Measurements from ENCODE around the gene ASCC1. TPM values are rescaled to one million over a fixed set of nuclear protein-coding genes. Genes with fewer than 3 reads are reported as not detected.
A peak's percentile ranks its signal among the peaks of the same experiment; 100 is the strongest.

ASCC1 gene
- total and polyA plus RNA-seq, 7 experiments from 2014 or later = 19.4 to 33.1 (median 24.4) TPM

- Histone ChIP-seq H3K36me3 (ENCODE audit: control insufficient read depth in 2 of 3, insufficient read depth in 3 of 3, low read length in 3 of 3) (peaks cover 0 to 30% (median 8%) of the 10 kb centered on the region in 3 experiments), H3K9me3 (ENCODE audit: control insufficient read depth in 2 of 3, low read length in 3 of 3) (no peaks in the 10 kb centered on the region), H3K27me3 (ENCODE audit: control insufficient read depth in 2 of 2, insufficient read depth in 2 of 2, low read length in 2 of 2) (no peaks in the 10 kb centered on the region), H3K4me3 (ENCODE audit: low read length) (no peak overlapping the region), H3K27ac (ENCODE audit: low read depth, low read length) (no peak overlapping the region), H3K4me1 (ENCODE audit: control insufficient read depth in 2 of 2, insufficient read depth in 2 of 2, low read length in 2 of 2) (peaks cover 0 to 11% of the 10 kb centered on the region in 2 donors)
- Mint-ChIP-seq H3K4me3 (no peak overlapping the region), H3K4me1 (peaks cover 5 to 22% (median 19%) of the 10 kb centered on the region in 7 donors), H3K9me3 (no peaks in the 10 kb centered on the region), H3K27me3 (no peaks in the 10 kb centered on the region), H3K27ac (peak overlapping the region in 1 of 9 donors; percentile 33), H3K36me3 (peaks cover 4 to 42% (median 29%) of the 10 kb centered on the region in 5 donors)
- CTCF ChIA-PET = no interaction called here
- ATAC-seq (no peak), DNase-seq (no peak)
- intact Hi-C loops (cut with micrococcal nuclease) = no loop called here
- POLR2A ChIA-PET = interaction anchor here (0.5 to 1.1 kb wide), 3 partner anchors 9 to 121 kb away, joined by 3 to 4 read pairs (median 3); partner anchors contain the start of genes ANAPC16 and ASCC1
These were observed 9.4 kb downstream of the ASCC1 start for GRCh38 chr10:72206511-72207229.

DNA sequence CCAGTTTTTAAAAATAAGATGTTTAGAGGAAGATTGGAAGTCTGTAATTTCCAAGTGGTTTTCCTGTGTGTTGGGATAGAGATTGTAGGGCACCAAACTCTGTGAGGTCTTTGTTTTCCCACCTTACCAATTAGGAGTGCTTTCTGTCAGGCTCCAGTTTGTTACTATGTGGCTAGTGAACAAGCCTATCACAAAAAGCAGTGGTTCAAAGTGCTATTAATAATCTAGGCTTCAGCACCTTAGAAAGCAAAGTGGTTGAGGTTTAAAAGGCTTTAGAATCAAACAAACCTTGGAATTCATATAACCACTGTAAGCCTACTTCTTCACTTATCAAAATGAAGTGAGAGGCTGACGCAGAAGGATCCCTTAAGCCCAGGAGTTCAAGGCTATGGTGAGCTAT lies 11.4 kb downstream of the ASCC1 start:
- H3K36me3 Mint-ChIP-seq = peaks cover 4 to 40% (median 23%) of the 10 kb centered on the region in 5 donors
- POLR2A ChIA-PET = no interaction called here
- peaks cover 5 to 16% (median 13%) of the 10 kb centered on the region in 7 donors for H3K4me1 Mint-ChIP-seq
- no peak for ATAC-seq
- peak overlapping the region in 1 of 9 donors; percentile 25 for H3K27ac Mint-ChIP-seq
- Histone ChIP-seq H3K4me3 (ENCODE audit: low read length) (no peak overlapping the region), H3K27ac (ENCODE audit: low read depth, low read length) (no peak overlapping the region), H3K27me3 (ENCODE audit: control insufficient read depth in 2 of 2, insufficient read depth in 2 of 2, low read length in 2 of 2) (no peaks in the 10 kb centered on the region), H3K9me3 (ENCODE audit: control insufficient read depth in 2 of 3, low read length in 3 of 3) (no peaks in the 10 kb centered on the region), H3K36me3 (ENCODE audit: control insufficient read depth in 2 of 3, insufficient read depth in 3 of 3, low read length in 3 of 3) (peaks cover 0 to 28% (median 8%) of the 10 kb centered on the region in 3 experiments), H3K4me1 (ENCODE audit: control insufficient read depth in 2 of 2, insufficient read depth in 2 of 2, low read length in 2 of 2) (peaks cover 0 to 11% of the 10 kb centered on the region in 2 donors)
- no peaks in the 10 kb centered on the region for H3K9me3 Mint-ChIP-seq
- no peaks in the 10 kb centered on the region for H3K27me3 Mint-ChIP-seq
- DNase-seq = no peak
- intact Hi-C loops (cut with micrococcal nuclease) = no loop called here
- H3K4me3 Mint-ChIP-seq = no peak overlapping the region
- CTCF ChIA-PET = interaction anchor here (0.6 kb wide), 1 partner anchor 302 kb away, joined by 3 read pairs; no protein-coding TSS in a partner anchor

GRCh38 chr10:72204296-72204695 lies 11.8 kb downstream of the ASCC1 start:
- Histone ChIP-seq H3K27ac (ENCODE audit: low read depth, low read length) (no peak overlapping the region), H3K27me3 (ENCODE audit: control insufficient read depth in 2 of 2, insufficient read depth in 2 of 2, low read length in 2 of 2) (no peaks in the 10 kb centered on the region), H3K36me3 (ENCODE audit: control insufficient read depth in 2 of 3, insufficient read depth in 3 of 3, low read length in 3 of 3) (peaks cover 0 to 28% (median 8%) of the 10 kb centered on the region in 3 experiments), H3K9me3 (ENCODE audit: control insufficient read depth in 2 of 3, low read length in 3 of 3) (no peaks in the 10 kb centered on the region), H3K4me3 (ENCODE audit: low read length) (no peak overlapping the region), H3K4me1 (ENCODE audit: control insufficient read depth in 2 of 2, insufficient read depth in 2 of 2, low read length in 2 of 2) (peaks cover 0 to 9% of the 10 kb centered on the region in 2 donors)
- DNase-seq (no peak), ATAC-seq (no peak)
- Mint-ChIP-seq H3K36me3 (peaks cover 4 to 43% (median 25%) of the 10 kb centered on the region in 5 donors), H3K4me3 (no peak overlapping the region), H3K27me3 (no peaks in the 10 kb centered on the region), H3K9me3 (no peaks in the 10 kb centered on the region), H3K4me1 (peaks cover 5 to 16% (median 13%) of the 10 kb centered on the region in 7 donors), H3K27ac (peak overlapping the region in 1 of 9 donors; percentile 25)
- POLR2A ChIA-PET = no interaction called here
- CTCF ChIA-PET = interaction anchor here (0.8 kb wide), 1 partner anchor 72 kb away, joined by 3 read pairs; no protein-coding TSS in a partner anchor
- intact Hi-C loops (cut with micrococcal nuclease) = no loop called here

GRCh38 chr10:72201293-72201692 lies 14.8 kb downstream of the ASCC1 start:
- POLR2A ChIA-PET = interaction anchor here (0.8 kb wide), 1 partner anchor 66 kb away, joined by 3 read pairs; no protein-coding TSS in a partner anchor
- Histone ChIP-seq H3K4me3 (ENCODE audit: low read length) (no peak overlapping the region), H3K36me3 (ENCODE audit: control insufficient read depth in 2 of 3, insufficient read depth in 3 of 3, low read length in 3 of 3) (peaks cover 0 to 28% (median 8%) of the 10 kb centered on the region in 3 experiments), H3K27me3 (ENCODE audit: control insufficient read depth in 2 of 2, insufficient read depth in 2 of 2, low read length in 2 of 2) (no peaks in the 10 kb centered on the region), H3K27ac (ENCODE audit: low read depth, low read length) (no peak overlapping the region), H3K9me3 (ENCODE audit: control insufficient read depth in 2 of 3, low read length in 3 of 3) (no peaks in the 10 kb centered on the region), H3K4me1 (ENCODE audit: control insufficient read depth in 2 of 2, insufficient read depth in 2 of 2, low read length in 2 of 2) (no peaks in the 10 kb centered on the region)
- Mint-ChIP-seq H3K4me1 (peaks cover 0 to 5% (median 3%) of the 10 kb centered on the region in 7 donors), H3K9me3 (no peaks in the 10 kb centered on the region), H3K27ac (no peak overlapping the region), H3K27me3 (no peaks in the 10 kb centered on the region), H3K4me3 (no peak overlapping the region), H3K36me3 (peaks cover 4 to 34% (median 18%) of the 10 kb centered on the region in 5 donors)
- ATAC-seq = no peak
- CTCF ChIA-PET = interaction anchor here (0.8 to 1.4 kb wide), 2 partner anchors 9 to 76 kb away, joined by 3 read pairs; no protein-coding TSS in a partner anchor
- DNase-seq = no peak
- intact Hi-C loops (cut with micrococcal nuclease) = no loop called here

- intact Hi-C loops (cut with micrococcal nuclease) = no loop called here
- DNase-seq (no peak), ATAC-seq (no peak)
- Mint-ChIP-seq H3K4me1 (peaks cover 0 to 5% (median 3%) of the 10 kb centered on the region in 7 donors), H3K27me3 (no peaks in the 10 kb centered on the region), H3K27ac (no peak overlapping the region), H3K4me3 (no peak overlapping the region), H3K9me3 (no peaks in the 10 kb centered on the region), H3K36me3 (peaks cover 4 to 36% (median 18%) of the 10 kb centered on the region in 5 donors)
- Histone ChIP-seq H3K4me3 (ENCODE audit: low read length) (no peak overlapping the region), H3K27me3 (ENCODE audit: control insufficient read depth in 2 of 2, insufficient read depth in 2 of 2, low read length in 2 of 2) (no peaks in the 10 kb centered on the region), H3K9me3 (ENCODE audit: control insufficient read depth in 2 of 3, low read length in 3 of 3) (no peaks in the 10 kb centered on the region), H3K4me1 (ENCODE audit: control insufficient read depth in 2 of 2, insufficient read depth in 2 of 2, low read length in 2 of 2) (no peaks in the 10 kb centered on the region), H3K27ac (ENCODE audit: low read depth, low read length) (no peak overlapping the region), H3K36me3 (ENCODE audit: control insufficient read depth in 2 of 3, insufficient read depth in 3 of 3, low read length in 3 of 3) (peaks cover 0 to 28% (median 8%) of the 10 kb centered on the region in 3 experiments)
- CTCF ChIA-PET = interaction anchor here (0.8 to 1.4 kb wide), 2 partner anchors 9 to 75 kb away, joined by 3 read pairs; no protein-coding TSS in a partner anchor
- POLR2A ChIA-PET = interaction anchor here (0.6 to 0.8 kb wide), 2 partner anchors 65 to 136 kb away, joined by 3 read pairs; no protein-coding TSS in a partner anchor
These were observed 15.2 kb downstream of the ASCC1 start for GRCh38 chr10:72200883-72201282.

GRCh38 chr10:72194949-72195348 lies 21.1 kb downstream of the ASCC1 start:
- ChIA-PET POLR2A (no interaction called here), CTCF (interaction anchor here (0.6 kb wide), 1 partner anchor 14 kb away, joined by 3 read pairs; no protein-coding TSS in a partner anchor)
- H3K27ac Mint-ChIP-seq = no peak overlapping the region
- peaks cover 0 to 33% (median 18%) of the 10 kb centered on the region in 5 donors for H3K36me3 Mint-ChIP-seq
- ATAC-seq (no peak), DNase-seq (no peak)
- H3K27ac ChIP-seq (ENCODE audit: low read depth, low read length) = no peak overlapping the region
- H3K4me3 Mint-ChIP-seq = no peak overlapping the region
- peaks cover 0 to 16% (median 0%) of the 10 kb centered on the region in 3 experiments for H3K36me3 ChIP-seq (ENCODE audit: control insufficient read depth in 2 of 3, insufficient read depth in 3 of 3, low read length in 3 of 3)
- no peaks in the 10 kb centered on the region for H3K27me3 ChIP-seq (ENCODE audit: control insufficient read depth in 2 of 2, insufficient read depth in 2 of 2, low read length in 2 of 2)
- no peaks in the 10 kb centered on the region for H3K9me3 ChIP-seq (ENCODE audit: control insufficient read depth in 2 of 3, low read length in 3 of 3)
- no peak overlapping the region for H3K4me3 ChIP-seq (ENCODE audit: low read length)
- no peaks in the 10 kb centered on the region for H3K27me3 Mint-ChIP-seq
- no peaks in the 10 kb centered on the region for H3K9me3 Mint-ChIP-seq
- intact Hi-C loops (cut with micrococcal nuclease) = no loop called here
- H3K4me1 ChIP-seq (ENCODE audit: control insufficient read depth in 2 of 2, insufficient read depth in 2 of 2, low read length in 2 of 2) = no peaks in the 10 kb centered on the region
- H3K4me1 Mint-ChIP-seq = peaks cover 0 to 4% (median 3%) of the 10 kb centered on the region in 7 donors

Data from naive thymus-derived CD4-positive, alpha-beta T cell (primary cell).